GM20000 (cell line): Measurements from ENCODE around the gene LAG3.

ENCODE experiments used
- DNase-seq: peaks from one replicate; pipeline ENCODE4 v3.0.0; 2012; ENCODE audit warnings: low spot score
- CTCF ChIP-seq: IDR thresholded peaks from 2 replicates; pipeline ENCODE4 v1.5.1; 2012; ENCODE audit warnings: mild to moderate bottlenecking, control low read depth; ENCODE audit errors: extremely low read depth, missing control alignments

LAG3 gene

DNA sequence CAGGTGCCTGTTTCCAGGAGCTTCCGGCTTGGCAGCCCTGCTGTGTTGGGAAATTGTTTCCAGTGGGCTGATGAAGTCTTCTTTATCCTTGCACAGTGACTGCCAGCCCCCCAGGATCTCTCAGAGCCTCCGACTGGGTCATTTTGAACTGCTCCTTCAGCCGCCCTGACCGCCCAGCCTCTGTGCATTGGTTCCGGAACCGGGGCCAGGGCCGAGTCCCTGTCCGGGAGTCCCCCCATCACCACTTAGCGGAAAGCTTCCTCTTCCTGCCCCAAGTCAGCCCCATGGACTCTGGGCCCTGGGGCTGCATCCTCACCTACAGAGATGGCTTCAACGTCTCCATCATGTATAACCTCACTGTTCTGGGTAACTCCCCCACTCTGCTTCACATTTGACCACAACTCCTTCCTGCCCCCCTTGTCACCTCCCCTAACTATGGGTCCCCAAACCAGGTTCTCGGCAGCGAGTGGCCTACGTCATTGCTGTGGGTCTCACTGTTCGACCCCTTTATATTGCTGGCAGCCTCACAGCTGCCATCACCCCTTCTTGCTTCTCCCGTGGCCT, 2.3 kb downstream of the LAG3 start:
- no peak for DNase-seq
- TF ChIP-seq CTCF: no peak

GRCh38 chr12:6775185-6776174, 3.2 kb downstream of the LAG3 start:
- DNase-seq: no peak
- no peak for TF ChIP-seq CTCF

DNA sequence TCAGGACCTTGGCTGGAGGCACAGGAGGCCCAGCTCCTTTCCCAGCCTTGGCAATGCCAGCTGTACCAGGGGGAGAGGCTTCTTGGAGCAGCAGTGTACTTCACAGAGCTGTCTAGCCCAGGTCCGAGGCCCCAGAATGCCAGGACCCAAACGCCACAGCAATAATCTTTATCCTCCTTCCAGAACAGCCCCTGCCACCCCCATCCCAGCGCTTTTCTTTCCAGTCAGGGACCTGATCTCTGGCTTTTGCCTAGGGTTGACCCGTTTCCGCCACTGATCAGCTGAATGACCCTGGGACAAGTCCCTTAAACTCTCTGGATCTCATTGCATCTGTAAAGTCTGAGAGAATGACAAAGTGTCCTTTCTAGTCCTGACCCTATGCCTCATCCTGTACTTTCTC, 5.1 kb downstream of the LAG3 start:
- no peak for DNase-seq
- TF ChIP-seq CTCF: no peak

DNA sequence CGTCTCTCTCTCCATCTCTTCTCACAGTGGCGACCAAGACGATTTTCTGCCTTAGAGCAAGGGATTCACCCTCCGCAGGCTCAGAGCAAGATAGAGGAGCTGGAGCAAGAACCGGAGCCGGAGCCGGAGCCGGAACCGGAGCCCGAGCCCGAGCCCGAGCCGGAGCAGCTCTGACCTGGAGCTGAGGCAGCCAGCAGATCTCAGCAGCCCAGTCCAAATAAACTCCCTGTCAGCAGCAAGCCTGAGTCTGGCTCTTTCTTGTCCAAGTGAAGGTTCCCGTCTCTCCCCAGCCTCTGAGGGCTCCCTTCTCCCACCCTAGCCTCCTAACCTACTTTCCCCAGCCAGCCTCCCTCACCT, 5.9 kb downstream of the LAG3 start:
- TF ChIP-seq CTCF: no peak
- DNase-seq: no peak

DNA sequence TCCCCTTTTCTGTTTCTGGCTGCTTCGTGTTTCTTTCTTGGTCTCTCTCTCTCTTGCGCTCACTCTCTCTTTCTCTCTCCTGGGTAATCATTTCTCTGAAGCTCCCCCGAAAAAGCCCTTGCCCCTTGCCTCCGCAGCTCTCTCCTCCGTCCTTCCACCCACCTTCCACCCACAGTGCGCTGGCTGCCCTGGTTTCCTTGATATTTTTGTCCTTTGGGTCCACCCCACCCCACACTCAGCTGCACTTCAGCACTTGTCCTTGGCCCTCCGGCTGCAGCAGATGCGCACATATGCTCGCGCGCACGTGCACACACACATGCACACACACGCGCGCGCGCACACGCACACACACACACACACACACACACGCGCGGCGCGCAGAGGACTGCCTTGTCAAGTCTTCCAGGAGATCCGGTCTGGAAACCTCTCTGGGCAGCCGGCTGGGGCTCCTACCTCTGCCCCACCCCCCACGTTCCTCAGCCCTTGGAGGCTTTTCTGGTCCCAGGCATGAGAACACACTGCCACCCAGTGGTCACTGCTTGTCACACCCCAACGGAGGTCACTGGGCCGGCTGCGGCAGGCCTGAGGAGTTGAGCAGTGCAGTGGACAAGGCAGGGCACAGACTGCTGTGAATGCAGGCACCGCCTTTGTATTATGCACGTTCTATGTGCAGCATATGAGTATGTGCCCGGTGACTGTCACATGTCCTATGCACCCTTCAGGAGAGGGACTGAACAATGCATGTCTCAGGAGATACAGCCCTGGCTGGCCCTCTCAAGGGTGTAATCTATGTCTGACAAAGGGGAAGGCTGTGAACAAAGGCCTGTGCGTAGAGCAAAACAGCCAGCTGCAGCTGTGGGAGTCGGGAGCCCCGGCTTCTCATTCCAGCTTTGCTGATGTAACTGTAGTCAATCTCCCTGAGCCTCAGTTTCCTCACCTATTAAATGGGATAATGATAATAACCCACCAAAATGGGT, 6.5 kb downstream of the LAG3 start:
- peak; percentile 85 for DNase-seq
- TF ChIP-seq CTCF: peak; percentile 91

DNA sequence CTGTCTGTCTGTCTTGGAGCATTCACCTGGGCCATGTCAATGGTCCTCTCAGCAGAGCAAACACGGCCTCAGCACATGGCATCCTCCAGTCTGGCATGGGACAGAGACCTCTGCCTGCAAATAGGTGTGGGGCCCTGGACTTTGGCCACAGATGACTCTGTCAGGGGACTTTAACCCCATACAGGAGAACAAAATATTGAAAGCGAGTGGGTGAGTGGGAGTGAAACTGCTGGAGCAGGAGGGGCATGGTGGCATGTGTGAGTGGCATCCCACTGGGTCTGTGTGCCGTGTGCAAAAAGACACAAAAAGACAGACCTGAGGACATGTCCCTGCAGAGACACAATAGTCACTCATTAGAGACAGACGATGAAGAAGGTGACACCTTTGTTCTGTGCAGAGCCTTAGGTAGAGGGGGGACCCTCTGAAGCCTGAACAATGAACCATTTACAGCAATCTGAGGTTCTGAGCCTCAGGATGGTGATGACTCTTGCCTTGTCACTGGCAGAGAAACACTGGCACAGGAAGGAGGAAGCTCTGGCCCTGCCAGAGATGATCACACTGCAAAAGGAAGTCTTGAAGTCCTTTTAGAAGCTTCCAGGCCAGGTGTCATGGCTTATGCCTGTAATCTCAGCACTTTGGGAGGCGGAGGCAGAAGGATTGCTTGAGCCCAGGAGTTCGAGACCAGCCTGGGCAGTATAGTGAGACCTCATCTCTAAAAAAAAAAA, 7.5 kb downstream of the LAG3 start:
- TF ChIP-seq CTCF: no peak
- no peak for DNase-seq
